Measurements from ENCODE around the gene SMIM22.

The SMIM22 gene, protein sequence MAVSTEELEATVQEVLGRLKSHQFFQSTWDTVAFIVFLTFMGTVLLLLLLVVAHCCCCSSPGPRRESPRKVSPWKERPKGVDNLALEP
- 0 reads per million in 4 donors for total RNA-seq

DNA sequence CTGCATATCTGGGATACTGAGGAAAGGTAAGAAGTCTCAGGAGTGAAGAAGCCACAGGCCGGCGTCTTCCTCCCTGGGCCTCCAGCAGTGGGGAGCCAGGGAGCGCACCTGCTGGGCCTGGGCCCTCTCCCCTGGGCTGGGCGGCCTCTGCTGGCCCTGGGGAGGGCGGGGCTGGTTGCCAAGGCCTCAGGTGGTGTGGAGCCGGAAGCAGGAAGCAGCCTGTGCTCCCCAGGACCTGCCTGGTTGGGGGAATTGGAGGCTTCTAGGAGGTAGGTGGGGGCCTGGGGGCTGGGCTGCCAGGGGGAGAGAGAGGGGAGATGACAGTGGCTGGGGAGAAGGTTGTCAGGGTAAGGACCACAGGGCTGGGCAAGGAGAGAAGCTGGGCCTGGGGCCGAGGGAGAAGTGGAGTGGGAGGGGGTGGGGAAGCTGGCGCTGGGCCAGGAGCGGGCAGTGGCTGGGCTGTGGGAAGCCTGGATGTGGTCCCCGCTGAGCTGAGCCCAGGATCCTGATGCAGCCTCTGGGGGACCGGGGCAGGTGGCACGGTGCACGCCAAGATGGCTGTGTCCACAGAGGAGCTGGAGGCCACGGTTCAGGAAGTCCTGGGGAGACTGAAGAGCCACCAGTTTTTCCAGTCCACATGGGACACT, at the start of gene SMIM22:
Gene SMIM22 (plus strand): TSS at position 189 of the 647 bp plus-strand sequence. CDS start 366 bp downstream, at position 555.
- no peak for DNase-seq

DNA sequence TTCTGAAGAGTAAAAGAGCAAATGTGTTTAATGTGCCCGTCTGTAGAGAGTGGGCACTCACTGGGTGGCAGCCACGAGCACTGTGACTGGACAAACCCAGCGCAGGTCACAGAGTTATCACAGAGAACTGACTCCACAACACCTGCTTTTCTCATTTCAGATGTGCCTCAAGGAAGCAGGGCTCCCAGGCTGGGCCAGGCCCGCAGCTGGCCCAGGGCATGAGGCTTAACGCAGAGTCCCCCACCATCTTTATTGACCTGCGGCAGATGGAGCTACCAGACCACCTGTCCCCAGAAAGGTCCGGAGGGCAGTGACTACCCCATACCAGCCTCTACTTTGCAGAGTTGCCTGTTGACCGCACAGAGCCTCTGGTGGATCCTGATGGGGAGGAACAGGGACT, 49.0 kb upstream of the SMIM22 start:
- no peak for DNase-seq

DNA sequence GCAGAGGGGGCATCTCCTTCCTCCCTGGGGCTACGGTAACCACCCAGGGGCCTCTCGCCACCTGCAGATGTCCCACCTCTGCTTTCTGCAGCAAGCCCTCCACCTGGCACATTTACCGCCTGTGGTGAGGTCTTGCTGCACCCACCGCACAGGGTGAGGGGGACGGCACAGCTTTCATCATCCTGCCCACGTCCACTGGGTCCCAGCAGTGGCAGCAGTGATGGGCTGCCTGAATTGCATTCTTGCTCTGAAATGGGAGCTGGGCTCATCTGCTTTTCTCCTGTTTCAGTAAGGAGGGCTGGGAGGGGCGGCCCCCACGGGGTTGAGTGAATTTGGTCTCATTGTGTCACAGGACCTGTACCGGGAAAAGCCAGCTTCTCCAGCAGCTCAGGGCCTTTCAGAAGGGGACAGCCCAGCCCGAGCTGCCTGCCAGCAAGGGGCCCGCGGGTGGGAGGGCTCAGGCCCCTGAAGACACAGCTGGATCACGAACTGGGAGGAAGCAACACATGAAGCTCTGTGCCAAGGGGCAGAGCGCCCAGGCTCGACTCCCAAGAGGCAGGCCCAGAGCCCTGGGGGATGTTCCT, 48.1 kb upstream of the SMIM22 start:
- no peak for DNase-seq

DNA sequence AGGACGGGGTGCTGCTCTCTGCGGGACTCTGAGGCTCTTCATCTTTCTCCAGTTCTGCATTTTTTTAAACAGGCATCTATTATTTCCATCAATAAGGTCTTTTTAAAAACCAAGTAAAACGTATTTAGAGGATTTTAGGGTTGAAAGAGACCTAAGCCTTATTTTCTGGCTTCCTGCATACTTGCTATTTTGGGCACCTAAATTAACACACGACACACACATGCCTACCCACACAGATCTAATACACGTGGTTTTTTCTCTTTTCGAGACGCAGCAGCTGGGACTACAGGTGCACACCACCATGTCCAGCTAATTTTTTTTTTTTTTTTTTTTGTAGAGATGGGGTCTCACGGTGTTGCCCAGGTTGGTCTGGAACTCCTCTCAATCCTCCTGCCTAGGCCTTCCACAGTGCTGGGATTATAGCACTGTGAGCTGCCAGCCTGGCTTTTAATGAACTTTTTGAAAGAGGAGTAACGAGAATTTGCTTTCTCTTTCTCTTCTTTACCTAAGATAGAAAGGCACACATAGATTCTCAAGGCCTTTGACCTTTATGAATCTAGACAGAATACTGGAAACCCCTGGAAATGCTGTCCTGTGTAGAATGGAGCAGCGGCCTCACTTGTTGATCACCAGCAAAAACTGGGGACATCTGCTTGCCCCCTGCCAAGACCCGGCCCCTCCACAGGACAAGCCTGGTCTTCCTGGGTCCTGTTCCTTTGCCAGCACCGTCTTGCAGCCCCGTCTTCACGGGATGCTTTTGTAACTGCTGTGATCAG, 47.1 kb upstream of the SMIM22 start:
- DNase-seq, result no peak

DNA sequence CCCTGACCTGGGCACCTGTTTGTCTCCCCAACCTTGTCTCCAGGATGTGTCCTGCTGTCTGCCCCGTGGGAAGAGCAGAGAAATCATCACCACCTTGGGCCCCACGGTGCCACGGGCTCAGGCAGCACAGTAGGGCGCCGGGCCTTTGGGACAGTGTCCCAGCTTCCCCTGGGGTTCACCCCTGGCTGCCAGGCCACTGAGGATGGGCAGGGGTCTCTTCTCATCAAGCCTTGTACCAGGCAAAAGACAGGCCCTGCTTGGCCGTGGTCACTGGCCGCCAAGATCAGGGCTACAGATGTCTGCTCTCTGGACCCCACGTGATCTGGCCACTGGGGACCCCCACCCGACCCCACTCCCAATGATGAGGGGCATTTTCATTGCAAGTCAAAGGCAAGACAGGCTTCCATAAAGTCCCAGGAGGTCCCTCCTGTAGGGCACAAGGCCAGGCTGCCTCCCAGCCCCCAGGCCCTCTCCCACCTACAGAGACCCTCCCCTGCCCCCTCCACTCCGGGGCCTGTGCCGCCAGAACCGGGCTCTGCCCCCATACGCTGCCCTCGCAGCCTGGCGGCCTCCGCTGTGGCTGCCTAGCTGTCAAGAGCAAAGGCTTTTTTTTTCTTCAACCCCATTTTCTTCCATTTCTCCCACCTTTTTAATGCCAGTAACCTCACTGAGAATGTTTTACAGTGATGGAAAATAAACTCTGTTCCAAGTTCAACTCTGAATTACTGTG, 46.3 kb upstream of the SMIM22 start:
- DNase-seq, result no peak

DNA sequence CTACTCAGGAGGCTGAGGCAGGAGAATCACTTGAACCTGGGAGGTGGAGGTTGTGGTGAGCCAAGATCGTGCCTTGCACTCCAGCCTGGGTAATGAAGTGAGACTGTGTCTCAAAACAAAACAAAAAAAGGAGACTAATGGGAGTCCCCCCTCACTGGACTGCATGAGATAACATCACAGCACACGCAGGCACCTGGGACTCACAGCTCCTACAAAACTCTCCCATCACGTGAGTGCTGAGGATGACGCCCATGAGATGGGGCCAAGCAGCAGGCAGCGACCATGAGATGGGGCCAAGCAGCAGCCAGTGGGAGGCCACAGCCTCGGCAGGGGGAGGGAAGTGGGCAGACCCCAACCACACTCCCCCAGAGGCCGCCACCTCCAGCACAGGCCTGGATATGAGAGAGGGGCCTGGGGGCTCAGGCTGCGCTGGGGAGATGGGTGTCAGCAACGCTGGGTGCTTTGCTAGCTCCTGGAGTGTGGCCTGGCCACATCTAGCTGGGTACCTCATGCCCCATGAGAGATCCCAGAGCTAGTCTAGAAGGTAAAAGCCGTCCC, 45.4 kb upstream of the SMIM22 start:
- no peak for DNase-seq

DNA sequence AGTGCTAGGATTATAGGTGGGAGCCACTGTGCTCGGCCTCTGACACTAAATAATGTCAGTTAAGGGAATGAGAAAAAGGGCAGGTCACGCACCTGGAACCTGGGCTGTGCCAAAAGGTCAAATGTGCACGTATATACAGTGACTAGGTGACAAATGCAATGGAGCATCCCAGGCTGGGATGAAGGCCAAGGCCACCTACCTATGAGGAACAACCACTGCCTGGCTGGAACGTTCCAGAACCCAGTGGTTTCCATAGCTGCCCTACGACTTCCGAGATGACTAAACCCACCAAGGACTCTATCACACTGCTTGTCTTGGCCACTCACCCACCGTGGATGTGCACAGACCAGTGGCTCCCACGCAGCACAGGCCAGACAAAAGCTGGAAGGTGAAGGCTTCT, 44.3 kb upstream of the SMIM22 start:
- no peak for DNase-seq

DNA sequence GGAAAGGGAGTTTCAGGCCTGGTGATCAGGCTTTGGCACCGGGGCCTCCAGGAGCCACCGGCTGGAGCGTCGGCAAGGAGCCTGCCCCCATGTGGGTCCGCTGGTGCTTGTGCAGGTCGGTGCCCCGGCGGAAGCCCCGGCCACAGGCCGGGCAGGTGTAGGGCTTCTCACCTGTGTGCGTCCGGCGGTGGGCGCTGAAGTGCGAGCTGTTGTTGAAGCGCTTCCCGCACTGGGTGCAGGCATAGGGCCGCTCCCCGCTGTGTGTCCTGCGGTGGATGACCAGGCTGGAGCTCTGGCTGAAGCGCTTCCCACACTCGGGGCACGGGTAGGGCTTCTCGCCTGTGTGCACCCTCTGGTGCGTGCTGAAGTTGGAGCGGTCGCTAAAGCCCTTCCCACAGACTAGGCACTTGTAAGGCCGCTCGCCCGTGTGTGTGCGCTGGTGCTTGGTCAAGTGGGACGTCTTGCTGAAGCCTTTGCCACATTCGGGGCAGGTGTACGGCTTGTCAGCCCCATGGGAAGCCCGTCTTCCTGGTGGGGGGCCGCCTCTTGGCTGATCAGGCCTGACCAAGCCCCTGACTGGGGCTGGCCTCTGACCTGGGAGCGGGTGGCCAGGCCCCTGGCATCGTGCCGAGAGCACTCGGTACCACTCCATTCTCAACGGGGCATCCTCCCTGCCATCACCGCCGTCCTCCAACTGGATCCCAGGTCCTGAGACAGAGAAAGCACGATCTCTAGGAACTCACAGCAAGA, 42.6 kb upstream of the SMIM22 start:
- no peak for DNase-seq

DNA sequence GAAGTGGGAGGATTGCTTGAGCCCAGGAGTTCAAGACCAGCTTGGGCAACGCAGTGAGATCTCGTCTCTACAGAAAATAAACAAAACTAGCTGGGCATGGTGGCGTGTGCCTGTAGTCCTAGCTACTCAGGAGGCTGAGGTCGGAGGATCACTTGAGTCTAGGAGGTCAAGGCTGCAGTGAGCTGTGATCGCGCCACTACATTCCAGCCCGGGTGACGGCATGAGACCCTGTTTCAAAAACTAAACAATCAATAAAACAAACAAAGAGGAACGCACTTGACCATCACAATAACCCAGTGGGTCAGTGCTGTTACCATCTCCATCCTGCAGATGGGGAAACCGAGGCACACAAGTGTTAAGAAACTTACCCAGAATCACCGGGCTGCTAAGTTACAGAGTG, 41.9 kb upstream of the SMIM22 start:
- no peak for DNase-seq

GRCh38 chr16:4754865-4755264, 40.3 kb upstream of the SMIM22 start:
- DNase-seq, result no peak

GRCh38 chr16:4755687-4756086, 39.5 kb upstream of the SMIM22 start:
- DNase-seq, result no peak

DNA sequence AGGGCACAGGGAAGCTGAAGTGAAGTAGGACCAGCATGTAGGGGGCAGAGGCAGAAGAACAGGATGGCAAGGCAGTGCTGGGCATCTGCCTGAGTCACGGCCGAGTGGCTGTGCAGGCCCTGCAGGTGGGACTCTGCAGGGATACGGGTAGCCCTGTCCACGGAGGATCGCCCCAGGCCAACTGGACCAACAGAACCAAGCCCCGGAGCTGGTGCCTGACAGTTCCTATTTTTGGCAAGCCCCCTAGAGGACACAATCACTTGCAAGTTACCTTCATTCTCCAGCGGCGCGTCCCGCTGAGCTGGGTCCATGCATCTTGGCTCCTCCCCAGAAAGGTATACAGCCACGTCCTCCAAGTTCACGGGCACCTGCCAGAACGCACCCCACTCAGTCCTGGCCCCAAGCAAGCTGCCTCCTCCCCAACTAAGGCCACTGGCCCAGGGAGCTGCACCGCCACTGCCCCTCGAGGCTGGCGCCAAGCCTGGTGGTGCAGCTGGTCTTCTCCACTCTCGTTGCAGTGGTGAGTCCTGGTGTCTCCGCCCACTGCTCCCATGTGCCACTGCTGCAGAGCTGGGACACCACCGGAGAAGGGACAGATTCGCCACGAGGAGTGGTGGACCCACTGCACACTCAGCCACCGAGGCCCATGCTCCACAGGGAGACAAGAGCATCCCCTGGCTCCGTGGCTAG, 34.8 kb upstream of the SMIM22 start:
- DNase-seq, result no peak

DNA sequence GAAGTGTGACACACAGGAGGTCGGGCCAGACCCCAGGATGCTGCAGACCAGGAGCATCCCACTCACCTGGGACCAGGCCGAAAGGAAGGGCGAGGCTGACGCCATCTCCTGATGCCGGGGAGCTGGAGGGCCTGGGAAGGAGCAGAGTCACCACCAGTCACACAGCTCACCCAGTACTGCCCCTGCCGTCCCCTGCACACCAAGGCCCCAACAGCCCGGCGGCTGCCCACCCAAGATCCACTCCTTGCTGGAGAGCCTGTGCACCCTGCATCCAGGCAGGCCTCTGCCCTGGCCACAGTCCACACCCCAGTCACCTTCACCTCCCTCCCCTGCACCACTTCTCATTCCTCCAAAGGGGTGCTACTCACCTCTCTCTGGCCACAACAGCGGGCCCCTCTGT, 33.0 kb upstream of the SMIM22 start:
- DNase-seq, result no peak

- DNase-seq, result no peak
These were observed 31.4 kb upstream of the SMIM22 start for GRCh38 chr16:4763791-4764190.

- DNase-seq, result no peak
These were observed 29.4 kb upstream of the SMIM22 start for GRCh38 chr16:4765511-4766474.

DNA sequence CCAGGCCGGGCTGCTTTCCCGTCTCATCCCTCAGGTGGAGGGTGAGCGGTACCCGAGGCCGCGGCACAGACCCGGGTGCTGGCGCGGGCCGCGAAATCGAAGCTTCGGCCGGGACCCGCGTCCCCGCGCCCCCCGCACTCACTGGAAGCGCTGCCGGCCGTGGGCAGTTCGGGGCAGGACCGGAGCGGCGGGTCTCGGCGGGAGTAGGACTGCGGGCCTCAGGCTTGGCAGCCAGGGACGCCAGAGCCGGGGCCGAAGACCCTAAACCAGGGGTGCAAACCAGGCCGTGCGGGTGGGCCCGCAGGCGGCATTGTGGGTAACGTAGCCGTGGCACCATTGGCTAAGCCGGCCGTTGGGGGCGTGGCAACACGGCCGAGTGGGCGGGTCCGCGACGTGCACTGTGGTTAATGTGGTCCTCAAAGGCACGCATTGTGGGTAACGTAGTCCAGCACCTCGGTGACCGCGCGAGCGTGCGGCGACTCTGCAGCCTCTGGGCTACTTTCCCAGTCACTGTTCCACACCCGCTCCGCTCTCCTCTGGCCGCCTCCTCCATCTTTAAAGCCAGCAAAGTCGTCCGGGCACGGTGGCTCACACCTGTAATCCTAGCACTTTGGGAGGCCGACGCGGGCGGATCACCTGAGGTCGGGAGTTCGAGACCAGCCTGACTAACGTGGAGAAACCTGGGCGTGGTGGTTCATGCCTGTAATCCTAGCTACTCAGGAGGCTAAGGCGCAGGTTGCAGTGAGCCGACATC, 28.1 kb upstream of the SMIM22 start, which contains the start of gene ZNF500:
Gene ZNF500 (minus strand): TSS at position 288 of the 754 bp plus-strand sequence. CDS start 1,184 bp downstream, outside the sequence.
- peak; percentile 82 to 94 (median 90) for DNase-seq

DNA sequence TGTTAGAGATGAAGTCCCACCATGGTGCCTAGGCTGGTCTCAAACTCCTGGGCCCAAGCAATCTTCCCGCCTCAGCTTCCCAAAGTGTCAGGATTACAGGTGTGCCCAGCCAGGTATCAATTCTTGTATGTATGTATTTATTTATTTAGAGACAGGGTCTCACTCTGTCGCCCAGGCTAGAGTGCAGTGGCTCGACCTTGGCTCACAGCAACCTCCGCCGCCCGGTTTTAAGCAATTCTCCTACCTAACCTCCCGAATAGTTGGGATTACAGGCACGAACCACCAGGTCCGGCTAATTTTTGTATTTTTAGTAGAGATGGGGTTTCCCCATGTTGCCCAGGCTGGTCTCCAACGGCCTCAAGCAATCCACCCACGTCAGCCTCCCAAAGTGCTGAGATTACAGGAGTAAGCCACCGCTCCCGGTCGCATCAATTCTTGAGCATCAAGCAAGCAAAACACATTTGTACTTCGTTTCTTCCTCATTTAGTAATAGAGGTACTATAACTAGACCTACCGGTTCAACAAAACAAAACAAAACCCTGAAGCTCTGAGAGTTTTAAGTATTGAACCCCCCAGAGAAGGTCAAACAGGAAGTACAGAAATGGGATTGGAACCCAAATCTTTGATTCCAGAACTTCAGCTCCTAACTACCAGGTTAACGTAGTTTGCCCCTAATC, 27.2 kb upstream of the SMIM22 start:
- no peak for DNase-seq

DNA sequence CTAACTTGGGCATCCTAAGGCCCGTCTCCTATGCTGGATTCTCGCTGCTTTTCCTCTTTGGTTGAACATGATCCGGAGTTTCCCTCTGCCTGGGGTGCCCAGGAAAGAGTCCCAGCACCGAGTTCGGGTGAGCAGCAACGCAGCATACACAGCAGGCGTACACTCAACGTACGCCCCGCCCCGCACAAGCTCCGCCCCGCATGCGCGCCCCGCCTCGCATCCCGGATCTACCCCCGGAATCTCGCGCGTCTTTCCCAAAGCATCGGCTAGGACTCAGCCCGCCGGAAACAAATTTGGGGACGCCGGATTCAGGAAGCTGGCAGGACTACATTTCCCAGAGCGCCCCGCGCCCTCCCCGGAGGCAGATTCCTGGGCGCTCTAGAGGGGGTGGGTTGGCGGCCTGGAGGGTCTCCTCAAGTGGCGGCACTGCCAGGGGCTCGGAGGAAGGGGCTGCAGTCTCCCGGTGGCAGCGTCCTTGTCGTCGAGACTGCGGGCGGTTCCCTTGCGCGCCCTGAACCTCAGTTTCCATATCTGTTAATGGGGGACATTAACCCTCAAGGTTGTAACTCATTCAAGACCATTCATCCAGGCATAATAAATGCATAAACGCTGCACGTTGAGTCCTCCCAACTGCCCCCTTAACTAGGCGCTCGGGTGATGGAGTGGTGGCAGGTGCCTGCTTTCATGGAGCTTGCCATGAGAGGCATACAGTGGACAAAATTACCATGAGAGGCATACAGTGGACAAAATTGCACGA, 26.4 kb upstream of the SMIM22 start:
- DNase-seq, result peak; percentile 65 to 88 (median 73)

Measured in T-helper 1 cell (primary cell).